ENCODE measurements around the gene GOLPH3L. TPM values are rescaled to one million over a fixed set of nuclear protein-coding genes. Genes with fewer than 3 reads are reported as not detected.

Gene GOLPH3L
- total RNA-seq, 1 experiment from 2014 or later, result 9.6 TPM

GRCh38 chr1:150683914-150684313 lies 13.0 kb downstream of the GOLPH3L start:
- no peaks in the 10 kb centered on the region for H3F3A ChIP-seq (ENCODE audit: low read length, unreplicated experiment)
- no TSS peak for BruUV-seq (replicated peaks)
- H3K4me2 ChIP-seq (ENCODE audit: low read length), result no peak overlapping the region
- H3K36me3 ChIP-seq (ENCODE audit: low read depth, low read length), result peaks cover 21% of the 10 kb centered on the region; the same call in 1 of the 2 replicates
- TF ChIP-seq EZH2phosphoT487 (IDR thresholded peaks at IDR 0.05; ENCODE audit: borderline replicate concordance, low read length) (no peak), CTCF (conservative IDR thresholded peaks at IDR 0.05; ENCODE audit: low read depth, low read length) (no peak), EZH2 (IDR thresholded peaks at IDR 0.05; ENCODE audit: low read length, unreplicated experiment) (no peak)
- ATAC-seq, result no peak
- no peaks in the 10 kb centered on the region for H3K9me3 ChIP-seq (ENCODE audit: low read length)
- H3K9ac ChIP-seq (ENCODE audit: low read length), result no peak overlapping the region
- CTCF ChIA-PET, result no interaction called here
- H3K4me1 ChIP-seq (ENCODE audit: insufficient read depth, low read length), result peaks cover 7% of the 10 kb centered on the region
- no peak for DNase-seq
- H3K79me2 ChIP-seq (ENCODE audit: low read length), result no peaks in the 10 kb centered on the region
- H3K27me3 ChIP-seq (ENCODE audit: low read length), result no peaks in the 10 kb centered on the region
- no peaks in the 10 kb centered on the region for H3K9me2 ChIP-seq (replicated peaks; ENCODE audit: low read length)
- no peak overlapping the region for H3K27ac ChIP-seq (ENCODE audit: low read length)
- POLR2A ChIA-PET (ENCODE audit: unreplicated experiment), result interaction anchor here (0.6 kb wide), 2 partner anchors 16 to 115 kb away, joined by 5 to 9 read pairs; no protein-coding TSS in a partner anchor
- intact Hi-C loops (cut with micrococcal nuclease), result no loop called here
- H4K20me1 ChIP-seq (ENCODE audit: low read length), result no peaks in the 10 kb centered on the region
- no peak overlapping the region for H3K4me3 ChIP-seq (ENCODE audit: low read length)
- no peak overlapping the region for H2AFZ ChIP-seq (ENCODE audit: low read length)

- H3K9me2 ChIP-seq (replicated peaks; ENCODE audit: low read length), result no peaks in the 10 kb centered on the region
- H3F3A ChIP-seq (ENCODE audit: low read length, unreplicated experiment), result no peaks in the 10 kb centered on the region
- CTCF ChIA-PET, result no interaction called here
- no peaks in the 10 kb centered on the region for H3K79me2 ChIP-seq (ENCODE audit: low read length)
- H2AFZ ChIP-seq (ENCODE audit: low read length), result no peak overlapping the region
- H3K4me3 ChIP-seq (ENCODE audit: low read length), result no peak overlapping the region
- POLR2A ChIA-PET (ENCODE audit: unreplicated experiment), result no interaction called here
- no peaks in the 10 kb centered on the region for H4K20me1 ChIP-seq (ENCODE audit: low read length)
- no peak overlapping the region for H3K27ac ChIP-seq (ENCODE audit: low read length)
- peaks cover 9% of the 10 kb centered on the region; the same call in 1 of the 2 replicates for H3K36me3 ChIP-seq (ENCODE audit: low read depth, low read length)
- H3K4me1 ChIP-seq (ENCODE audit: insufficient read depth, low read length), result no peaks in the 10 kb centered on the region
- ATAC-seq, result no peak
- DNase-seq, result no peak
- intact Hi-C loops (cut with micrococcal nuclease), result no loop called here
- TF ChIP-seq EZH2phosphoT487 (IDR thresholded peaks at IDR 0.05; ENCODE audit: borderline replicate concordance, low read length) (no peak), EZH2 (IDR thresholded peaks at IDR 0.05; ENCODE audit: low read length, unreplicated experiment) (no peak), CTCF (conservative IDR thresholded peaks at IDR 0.05; ENCODE audit: low read depth, low read length) (no peak)
- no peaks in the 10 kb centered on the region for H3K27me3 ChIP-seq (ENCODE audit: low read length)
- H3K4me2 ChIP-seq (ENCODE audit: low read length), result no peak overlapping the region
- no TSS peak for BruUV-seq (replicated peaks)
- H3K9ac ChIP-seq (ENCODE audit: low read length), result no peak overlapping the region
- H3K9me3 ChIP-seq (ENCODE audit: low read length), result no peaks in the 10 kb centered on the region
These were observed 18.0 kb downstream of the GOLPH3L start for GRCh38 chr1:150678988-150679387.

GRCh38 chr1:150674881-150675280 lies 22.1 kb downstream of the GOLPH3L start:
- DNase-seq (no peak), ATAC-seq (no peak)
- intact Hi-C loops (cut with micrococcal nuclease), result no loop called here
- ChIA-PET POLR2A (ENCODE audit: unreplicated experiment) (no interaction called here), CTCF (interaction anchor here (0.6 to 0.7 kb wide), 2 partner anchors 13 to 141 kb away, joined by 4 read pairs; no protein-coding TSS in a partner anchor)
- Histone ChIP-seq H3K9me2 (replicated peaks; ENCODE audit: low read length) (no peaks in the 10 kb centered on the region), H3K4me2 (ENCODE audit: low read length) (no peak overlapping the region), H2AFZ (ENCODE audit: low read length) (no peak overlapping the region), H3K36me3 (ENCODE audit: low read depth, low read length) (peaks cover 3% of the 10 kb centered on the region; the same call in 1 of the 2 replicates), H3K27me3 (ENCODE audit: low read length) (no peaks in the 10 kb centered on the region), H3F3A (ENCODE audit: low read length, unreplicated experiment) (no peaks in the 10 kb centered on the region), H3K9me3 (ENCODE audit: low read length) (no peaks in the 10 kb centered on the region), H4K20me1 (ENCODE audit: low read length) (no peaks in the 10 kb centered on the region), H3K4me3 (ENCODE audit: low read length) (no peak overlapping the region), H3K9ac (ENCODE audit: low read length) (no peak overlapping the region), H3K4me1 (ENCODE audit: insufficient read depth, low read length) (no peaks in the 10 kb centered on the region), H3K79me2 (ENCODE audit: low read length) (no peaks in the 10 kb centered on the region), H3K27ac (ENCODE audit: low read length) (no peak overlapping the region)
- TF ChIP-seq EZH2 (IDR thresholded peaks at IDR 0.05; ENCODE audit: low read length, unreplicated experiment), result no peak
- TF ChIP-seq EZH2phosphoT487 (IDR thresholded peaks at IDR 0.05; ENCODE audit: borderline replicate concordance, low read length), result no peak
- TF ChIP-seq CTCF (conservative IDR thresholded peaks at IDR 0.05; ENCODE audit: low read depth, low read length), result no peak
- BruUV-seq (replicated peaks), result no TSS peak

Data from PC-3 (cell line).